A673 (cell line): ENCODE measurements around the gene CABLES1.

Experiments used
- CTCF ChIP-seq: fragments of 300-800, 200-600 bp; sonication (generic); conservative IDR thresholded peaks from 2 replicates; pipeline ENCODE4 v1.5.1; 2017; ENCODE audit warnings: low read depth, mild to moderate bottlenecking, antibody characterized with exemption, low read length, moderate library complexity, mixed read lengths
- EZH2 ChIP-seq: fragments of 200-600 bp; sonication (generic); IDR thresholded peaks from 2 replicates; pipeline ENCODE4 v1.6.1; 2017; ENCODE audit warnings: borderline replicate concordance, low read depth, mild to moderate bottlenecking, mixed read lengths, antibody characterized with exemption, low read length; ENCODE audit not compliant: poor library complexity, severe bottlenecking

GRCh38 chr18:23239350-23239692, 104.0 kb downstream of the CABLES1 start:
- TF ChIP-seq CTCF (no peak), EZH2 (no peak)
